ENCODE results near the gene CSTA.
"Not testable (repeated sequence)": the region's sequence is repeated elsewhere in the genome, so short reads cannot be mapped to it uniquely, and the experiment has no call there.

The CSTA gene

DNA sequence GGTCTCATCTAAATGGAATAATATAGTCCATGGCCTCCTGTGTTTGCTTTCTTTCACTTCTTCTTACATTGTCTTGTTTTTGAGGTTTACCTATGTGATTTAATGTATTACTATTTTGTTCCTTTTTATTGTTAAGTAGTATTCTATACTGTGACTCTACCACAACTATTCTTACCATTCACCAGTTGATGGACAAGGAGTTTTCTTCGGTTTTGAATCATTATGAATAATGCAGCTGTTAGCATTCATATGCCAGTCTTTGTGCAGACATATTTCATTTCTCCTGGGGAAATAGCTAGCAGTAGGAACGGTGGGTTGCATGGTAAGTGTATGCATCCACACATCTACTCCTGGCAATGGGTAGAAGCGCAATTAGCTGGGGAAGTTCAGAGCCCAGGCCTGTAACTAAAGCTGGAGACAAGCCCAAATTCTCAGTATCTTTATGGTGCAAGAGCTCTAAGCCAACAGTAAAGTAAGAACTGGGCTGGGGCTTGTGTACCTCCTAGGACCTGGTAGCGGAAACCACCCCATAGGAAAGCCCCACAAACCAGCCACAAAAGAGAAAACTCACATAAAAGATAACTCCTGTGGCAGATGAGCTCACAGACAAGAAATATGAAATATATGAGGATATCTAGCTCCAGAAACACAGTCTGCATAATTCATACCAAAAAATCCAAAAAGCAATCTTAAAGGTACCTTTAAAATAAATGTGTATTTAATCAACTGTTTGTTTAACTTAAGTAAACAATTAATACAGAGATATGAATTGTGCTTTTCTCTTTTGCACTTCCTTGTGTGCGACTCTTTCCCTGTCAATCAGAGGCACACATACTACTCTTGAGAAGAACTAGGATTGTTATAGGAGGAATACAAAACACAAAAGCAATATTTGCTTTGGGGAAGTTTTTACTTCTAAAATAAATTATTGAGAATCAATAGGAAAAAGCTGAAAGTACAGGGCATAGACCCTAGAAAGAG, 2.7 kb upstream of the CSTA start:
- DNase-seq: no peak

DNA sequence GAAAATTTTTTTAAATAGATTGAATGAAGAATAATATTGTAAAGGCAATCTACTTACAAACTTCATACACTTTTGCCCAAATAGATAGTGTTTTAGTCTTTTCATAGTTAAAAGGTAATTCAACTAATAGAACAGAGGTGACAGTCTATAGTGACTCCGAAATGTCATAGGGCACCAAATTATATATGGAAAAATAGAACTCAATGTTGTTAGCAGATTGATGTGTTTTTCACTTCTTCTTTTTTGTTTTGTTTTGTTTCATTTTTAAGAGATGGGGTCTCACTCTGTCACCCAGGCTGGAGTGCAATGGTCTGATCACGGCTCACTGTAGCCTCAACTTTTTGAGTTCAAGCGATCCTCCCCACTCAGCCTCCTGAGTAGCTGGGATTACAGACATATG, 721 bp downstream of the CSTA start:
- no peak for DNase-seq

DNA sequence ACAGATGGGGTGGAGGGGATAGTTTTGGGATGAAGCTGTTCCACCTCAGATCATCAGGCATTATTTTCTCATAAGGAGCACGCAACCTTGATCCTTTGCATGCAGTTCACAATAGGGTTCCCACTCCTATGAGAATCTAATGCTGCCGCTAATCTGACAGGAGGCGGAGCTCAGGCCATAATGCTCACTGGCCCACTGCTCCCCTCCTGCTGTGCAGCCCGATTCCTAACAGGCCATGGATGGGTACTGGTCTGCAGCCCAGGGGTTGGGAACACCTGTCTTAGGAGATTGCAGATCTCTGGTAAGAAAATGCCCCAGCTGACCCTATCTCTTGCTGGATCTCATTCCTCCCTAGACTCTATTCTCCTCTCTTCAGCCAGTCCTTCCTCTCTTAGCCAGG, 6.8 kb downstream of the CSTA start:
- DNase-seq: no peak

DNA sequence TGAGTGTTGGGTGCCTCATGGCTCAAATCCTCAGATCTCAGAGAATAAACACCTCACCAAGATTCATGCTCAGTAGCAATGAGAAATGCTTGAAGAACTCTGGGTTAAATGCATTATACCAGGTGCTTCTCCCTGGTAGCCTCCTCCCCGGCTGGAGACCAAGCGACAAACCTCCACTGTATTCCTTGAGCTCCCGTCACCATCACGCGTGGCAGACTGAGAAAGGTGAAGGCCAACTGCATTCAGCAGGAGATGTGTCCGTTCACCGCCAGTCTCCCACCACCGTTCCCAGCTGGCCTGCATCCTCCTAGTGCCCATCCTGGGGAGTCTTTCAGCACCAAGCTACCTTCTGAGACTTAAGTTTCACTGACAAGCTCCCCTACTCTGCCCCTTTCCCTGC, 7.5 kb downstream of the CSTA start:
- DNase-seq: no peak

DNA sequence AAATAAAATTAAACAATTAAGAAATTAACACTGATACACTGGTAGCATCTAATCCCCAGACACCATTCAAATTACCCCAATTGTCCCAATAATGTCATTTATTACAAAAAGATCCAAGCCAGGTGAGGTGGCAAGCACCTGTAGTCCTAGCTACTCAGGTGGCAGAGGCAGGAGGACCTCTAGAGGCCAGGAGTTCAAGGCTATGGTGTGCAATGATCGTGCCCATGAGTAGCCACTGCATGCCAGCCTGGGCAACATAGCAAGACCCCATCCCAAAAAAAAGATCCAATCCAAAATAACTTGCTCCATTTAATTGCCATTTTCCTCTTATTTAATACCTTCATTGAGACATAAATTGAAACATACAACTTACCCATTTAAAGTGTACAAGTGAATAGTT, 17.8 kb downstream of the CSTA start:
- no peak for DNase-seq

DNA sequence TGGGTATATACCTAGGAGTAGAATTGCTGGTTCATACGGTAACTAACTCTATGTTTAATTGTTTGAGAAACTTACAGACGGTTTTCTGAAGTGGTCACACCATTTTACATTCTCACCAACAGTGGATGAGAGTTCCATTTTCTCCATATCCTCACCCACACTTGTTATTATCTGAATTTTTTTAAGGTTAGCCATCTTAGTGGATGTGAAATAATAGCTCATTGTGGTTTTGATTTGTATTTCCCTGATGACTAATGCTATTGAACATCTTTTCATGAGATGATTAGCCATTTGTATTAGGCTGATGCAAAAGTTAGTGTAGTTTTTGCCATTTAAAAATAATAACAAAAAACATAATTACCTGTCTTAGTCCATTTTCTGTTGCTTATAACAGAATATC, 18.6 kb downstream of the CSTA start:
- no peak for DNase-seq

DNA sequence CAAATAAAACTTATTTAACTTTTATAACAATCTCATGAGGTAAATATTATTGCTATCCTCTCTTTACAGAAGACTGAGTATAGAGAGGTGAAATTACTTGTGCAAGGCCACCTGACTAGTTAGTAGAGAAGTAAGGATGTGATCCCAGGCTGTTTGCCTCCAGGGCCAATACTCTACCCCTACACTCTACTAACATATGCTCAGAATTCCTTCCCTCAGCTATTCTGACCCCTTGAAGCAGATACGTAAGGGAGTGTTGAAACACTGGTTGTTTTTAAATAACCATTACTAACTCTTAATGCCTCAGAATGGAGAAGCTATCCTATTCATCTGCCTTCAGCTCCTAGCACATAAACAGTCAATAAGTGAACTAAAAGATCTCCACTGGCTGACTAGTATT, 24.1 kb downstream of the CSTA start:
- no peak for DNase-seq

DNA sequence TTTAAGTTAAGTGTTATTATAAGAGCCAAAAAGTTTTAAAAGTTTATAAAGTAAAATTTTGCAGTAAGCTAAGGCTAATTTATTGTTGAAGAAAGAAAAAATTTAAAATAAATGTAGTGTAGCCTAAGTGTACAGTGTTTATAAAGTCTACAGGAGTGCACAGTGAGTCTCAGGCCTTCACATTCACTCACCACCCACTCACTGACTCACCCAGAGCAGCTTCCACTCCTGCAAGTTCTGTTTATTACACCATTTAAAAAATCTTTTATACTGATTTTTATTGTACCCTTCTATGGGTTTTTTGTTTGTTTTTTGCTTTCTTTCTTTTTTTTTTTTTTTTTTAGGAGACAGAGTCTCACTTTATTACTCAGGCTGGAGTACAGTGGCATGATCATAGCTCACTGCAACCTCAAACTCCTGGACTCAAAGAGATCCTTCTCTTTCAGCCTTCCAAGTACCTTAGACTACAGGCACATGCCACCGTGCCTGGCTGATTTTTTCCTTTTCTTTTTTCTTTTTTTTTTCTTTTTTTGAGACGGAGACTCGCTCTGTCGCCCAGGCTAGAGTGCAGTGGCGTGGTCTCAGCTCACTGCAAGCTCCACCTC, 25.9 kb downstream of the CSTA start:
- DNase-seq: no peak

DNA sequence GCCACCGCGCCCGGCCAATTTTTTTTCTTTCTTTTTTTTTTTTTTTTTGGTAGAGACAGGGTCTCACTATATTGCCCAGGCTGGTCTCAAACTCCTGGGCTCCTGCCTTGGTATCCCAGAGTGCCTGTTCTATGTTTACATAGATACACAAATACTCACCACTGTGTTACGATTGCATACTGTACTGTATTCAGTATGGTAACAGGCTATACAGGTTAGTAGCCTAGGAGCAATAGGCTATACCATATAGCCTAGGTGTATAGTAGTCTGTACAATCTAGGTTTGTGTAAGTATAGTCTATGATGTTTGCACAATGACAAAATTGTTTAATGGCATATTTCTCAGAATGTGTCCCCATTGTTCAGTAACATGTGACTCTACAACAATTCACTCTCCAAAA, 26.6 kb downstream of the CSTA start:
- no peak for DNase-seq

DNA sequence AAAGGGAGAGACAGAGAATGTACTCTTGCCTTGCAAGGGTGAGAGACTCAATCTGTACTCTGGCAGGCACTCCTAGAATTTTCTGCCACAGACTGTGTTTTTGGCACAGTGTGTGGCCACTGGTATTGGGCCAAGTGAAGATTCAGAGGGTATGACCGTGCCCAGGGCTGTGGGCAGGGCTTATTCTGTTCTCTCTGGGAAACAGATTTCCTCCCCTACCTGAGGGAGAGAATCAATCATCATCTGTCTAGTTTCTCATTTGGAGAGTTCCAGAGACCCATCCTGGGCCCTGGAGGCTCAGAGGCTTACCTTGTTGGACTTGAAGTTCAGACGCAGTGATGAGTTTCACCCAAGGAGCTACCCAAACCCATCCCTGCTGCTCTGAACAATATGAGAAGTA, 28.2 kb downstream of the CSTA start:
- no peak for DNase-seq

DNA sequence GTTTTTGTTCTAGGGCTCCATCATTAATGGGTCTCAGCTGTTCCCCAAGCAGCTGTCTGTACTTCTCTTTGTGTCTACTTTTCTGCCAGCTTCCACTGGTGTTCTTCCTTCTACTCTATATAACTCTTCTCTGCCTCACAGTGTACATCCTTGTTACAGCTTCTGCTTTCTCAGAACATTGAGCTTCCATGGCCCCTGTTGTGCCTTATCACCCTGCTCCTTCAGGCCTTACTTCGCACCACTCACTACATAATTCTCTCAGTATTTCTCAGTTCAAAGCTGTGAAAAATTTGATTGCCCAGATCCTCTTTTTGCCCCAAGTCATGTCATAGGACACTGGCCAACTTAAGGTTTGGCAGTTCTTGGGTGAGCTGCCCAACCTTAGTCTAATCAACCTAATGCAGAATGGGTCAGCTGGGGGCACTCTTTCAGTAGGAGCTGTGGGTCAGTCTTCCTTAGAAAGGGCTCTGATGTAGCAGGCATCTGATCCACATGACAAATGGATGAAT, 28.9 kb downstream of the CSTA start:
- DNase-seq: no peak

DNA sequence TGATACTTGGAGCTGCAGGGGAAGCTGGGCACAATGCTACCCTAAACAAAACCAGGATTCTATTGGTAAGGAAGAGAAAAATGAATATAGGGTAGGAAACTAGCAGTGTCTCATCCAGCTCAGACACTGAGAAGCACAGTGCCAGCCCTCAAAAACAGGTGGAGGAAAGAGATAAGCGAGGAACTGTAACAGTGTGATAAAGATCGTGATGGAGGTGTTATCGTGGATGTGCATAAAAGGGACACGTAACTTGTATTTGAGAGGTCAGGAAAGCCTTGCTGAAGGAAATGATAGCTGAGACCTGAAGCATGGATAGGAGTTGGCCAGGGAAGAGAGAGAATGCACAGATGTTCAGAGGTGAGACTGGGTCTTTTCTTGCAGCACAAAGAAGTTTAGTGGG, 30.6 kb downstream of the CSTA start:
- no peak for DNase-seq

DNA sequence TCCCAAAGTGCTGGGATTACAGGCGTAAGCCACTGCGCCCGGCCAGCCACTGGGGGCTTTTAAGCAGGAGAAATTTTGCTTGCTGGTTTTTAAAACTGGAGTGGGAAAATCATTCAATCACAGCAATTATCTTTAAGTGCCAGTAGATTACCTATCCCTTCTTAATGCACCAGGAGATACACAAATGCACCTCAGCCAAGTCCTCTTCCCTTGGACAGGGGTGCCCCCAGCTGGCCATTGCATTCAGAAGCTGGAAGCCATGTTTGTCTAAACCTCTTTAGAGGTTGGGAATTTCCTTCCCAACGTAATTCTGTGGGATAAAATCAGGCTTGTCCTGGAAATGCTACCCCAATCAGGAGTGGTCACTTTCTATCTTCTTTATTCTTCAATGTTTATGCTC, 31.4 kb downstream of the CSTA start:
- no peak for DNase-seq

DNA sequence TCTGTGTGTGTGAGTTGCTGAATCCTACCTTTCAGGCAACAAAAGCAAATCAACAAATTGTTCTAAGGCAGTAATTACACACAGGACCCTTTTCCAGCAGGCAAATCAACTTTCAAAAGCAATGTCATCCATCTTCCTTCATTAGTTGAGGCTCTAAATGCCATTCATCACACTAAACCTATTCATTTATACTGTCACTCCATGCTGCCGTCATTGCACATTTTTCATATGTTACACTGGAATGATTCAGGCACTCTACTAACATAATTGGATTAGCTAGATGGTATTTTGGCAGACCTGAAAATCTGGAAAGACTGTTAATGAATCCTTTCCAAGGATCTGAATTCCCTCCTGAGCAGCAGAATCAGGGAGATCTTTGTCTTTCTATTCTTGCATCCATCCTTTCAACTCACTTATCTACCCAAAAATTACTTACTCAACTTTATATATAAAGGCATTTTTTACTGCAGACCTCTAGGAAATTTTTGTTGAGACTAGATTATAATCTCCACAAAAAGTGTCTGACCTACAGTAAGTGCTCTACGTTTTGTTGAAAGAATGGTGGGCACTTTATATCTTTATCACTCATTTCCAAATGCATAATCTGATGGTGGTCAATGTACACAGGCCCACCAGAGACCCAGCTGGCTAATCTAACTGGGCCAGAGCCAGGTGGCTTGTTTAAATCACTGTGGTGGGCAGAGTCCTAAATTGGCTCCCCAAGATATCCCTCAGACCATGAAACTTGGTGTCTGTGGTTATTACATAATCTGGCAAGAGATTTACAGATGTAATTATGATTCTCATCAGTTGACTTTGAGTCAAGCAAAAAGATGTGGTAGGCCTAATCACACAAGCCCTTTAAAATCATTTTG, 33.0 kb downstream of the CSTA start:
- no peak for DNase-seq

DNA sequence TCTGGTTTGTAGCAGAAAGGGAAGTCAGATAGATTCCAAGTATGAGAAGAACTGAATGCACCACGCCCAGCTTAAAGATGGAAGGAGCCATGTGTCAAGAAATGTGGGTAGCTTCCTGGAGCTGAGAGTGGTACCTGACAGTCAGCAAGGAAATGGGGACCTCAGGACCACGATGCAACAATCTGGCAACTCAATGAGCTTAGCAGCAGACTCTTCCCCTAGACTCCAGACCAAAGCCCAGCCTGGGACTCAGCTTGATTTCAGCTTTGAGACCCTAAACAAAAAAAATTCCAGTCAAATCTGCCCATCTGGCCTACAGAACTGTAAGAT, 33.6 kb downstream of the CSTA start:
- DNase-seq: no peak

DNA sequence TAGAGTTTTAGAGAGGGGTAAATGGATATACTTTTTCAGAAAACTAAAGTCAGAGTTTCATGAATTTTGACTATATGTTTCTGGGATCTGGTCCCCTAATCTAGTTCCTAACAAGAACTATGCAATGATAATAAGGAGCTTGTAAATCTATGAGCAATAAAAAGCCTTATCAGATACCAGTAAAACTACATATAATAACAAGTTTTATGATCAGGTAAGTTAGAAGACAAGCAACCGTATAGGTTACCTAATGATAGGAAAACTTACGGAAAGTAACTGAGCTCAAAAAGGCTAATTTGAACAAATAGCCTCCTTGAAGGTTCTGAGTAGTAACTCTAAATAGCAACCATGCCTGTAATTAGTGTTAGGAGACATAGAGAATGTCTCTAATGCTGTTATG, 37.0 kb downstream of the CSTA start:
- no peak for DNase-seq

DNA sequence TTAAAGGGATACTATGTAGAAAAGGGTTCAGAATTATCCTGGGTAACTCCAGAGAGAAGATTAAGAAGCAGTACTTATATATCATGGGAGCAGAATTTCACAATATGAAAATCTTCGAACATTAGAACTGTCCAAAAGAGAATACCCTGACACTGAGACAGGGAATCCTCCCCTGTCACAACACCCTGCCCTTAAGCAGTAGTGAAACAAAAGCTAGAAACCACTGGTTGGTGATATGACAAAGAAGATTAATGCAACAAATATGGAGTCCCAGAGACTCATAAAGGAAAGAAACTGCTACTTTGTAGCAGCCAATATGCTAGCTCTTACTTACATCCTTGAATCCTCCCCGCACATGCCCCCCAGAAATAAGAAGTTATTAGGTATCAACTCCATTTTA, 39.4 kb downstream of the CSTA start:
- no peak for DNase-seq

DNA sequence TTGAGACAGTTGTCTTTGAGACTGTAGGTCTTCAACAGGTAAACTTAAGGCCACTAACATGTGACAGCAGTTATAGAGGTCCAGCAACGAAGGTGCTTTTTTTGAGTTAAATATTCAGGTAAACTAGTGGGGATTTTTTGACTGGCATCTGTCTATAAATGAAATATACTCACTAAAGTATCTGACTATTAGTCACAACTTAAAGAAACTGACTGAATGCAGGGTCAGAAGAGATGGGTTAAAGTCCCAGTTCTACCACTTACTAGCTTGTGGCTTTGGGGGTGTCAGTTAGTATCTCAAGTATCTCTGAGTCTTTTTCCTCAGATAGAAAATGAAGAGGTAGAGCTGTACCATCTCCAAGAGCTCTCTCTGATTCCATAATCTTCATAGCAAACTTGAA, 40.0 kb downstream of the CSTA start:
- no peak for DNase-seq

DNA sequence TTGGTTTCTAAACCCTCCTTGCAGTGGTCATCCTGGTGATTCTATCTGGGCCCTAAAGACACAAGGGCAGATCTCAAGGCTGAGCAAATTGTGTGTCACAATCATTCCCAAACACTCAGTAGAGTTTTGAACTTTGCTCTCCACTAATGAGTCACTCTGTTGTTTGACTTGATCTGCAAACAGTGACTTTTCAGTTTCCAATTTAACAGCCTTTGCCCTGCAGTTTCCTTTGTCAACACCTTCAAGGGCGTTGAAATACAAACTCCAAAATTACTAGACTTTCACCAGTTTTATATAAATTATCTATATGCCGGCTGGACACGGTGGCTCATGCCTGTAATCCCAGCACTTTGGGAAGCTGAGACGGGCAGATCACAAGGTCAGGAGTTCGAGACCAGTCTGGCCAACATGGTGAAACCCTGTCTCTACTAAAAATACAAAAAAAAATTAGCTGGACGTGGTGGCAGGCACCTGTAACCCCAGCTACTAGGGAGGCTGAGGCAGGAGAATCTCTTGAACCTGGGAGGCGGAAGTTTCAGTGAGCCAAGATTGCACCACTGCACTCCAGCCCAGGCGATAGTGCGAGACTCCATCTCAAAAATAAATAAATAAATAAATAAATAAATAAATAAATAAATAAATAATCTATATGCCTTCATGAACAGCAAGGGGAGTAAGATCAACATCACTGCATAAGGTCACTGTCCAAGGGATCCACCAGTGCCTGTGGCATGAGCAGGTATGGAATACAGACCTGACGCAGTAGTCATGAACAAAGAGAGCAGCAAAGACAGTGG, 40.7 kb downstream of the CSTA start:
- not testable (repeated sequence) for DNase-seq

DNA sequence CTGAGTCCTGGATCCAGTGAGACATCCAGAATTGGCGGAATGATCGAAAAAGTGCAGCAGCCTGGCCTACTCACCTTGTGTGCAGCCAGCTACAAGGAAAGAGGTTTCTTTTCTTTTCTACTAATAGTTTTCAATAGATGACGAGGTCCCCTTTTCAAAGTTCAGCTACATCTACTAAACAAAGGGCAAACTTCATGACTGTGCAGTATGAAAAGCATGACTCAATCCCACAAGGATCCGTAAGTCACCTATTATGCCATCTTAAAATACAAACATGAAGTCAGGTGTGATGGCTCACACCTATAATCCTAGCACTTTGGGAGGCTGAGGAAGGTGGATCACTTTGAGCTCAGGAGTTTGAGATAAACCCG, 41.3 kb downstream of the CSTA start:
- DNase-seq: no peak

DNA sequence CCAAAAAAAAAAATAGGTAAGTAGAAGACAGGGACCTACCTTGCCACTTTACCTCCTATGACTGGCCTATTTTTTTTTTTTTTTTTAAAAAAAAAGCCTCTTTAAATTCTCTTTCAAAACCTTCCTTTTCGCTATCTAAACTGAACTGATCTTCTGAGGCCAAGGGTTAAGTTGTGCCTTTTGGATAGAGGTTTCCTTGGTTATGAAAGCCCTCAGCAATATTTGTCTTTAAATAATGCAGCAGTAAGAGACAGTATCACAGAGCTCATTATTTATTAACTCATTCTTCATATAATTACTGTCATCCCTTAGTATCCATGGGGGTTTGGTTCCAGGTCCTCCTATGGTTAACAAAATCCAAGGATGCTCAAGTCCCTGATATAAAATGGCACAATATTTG, 49.0 kb downstream of the CSTA start:
- DNase-seq: no peak

DNA sequence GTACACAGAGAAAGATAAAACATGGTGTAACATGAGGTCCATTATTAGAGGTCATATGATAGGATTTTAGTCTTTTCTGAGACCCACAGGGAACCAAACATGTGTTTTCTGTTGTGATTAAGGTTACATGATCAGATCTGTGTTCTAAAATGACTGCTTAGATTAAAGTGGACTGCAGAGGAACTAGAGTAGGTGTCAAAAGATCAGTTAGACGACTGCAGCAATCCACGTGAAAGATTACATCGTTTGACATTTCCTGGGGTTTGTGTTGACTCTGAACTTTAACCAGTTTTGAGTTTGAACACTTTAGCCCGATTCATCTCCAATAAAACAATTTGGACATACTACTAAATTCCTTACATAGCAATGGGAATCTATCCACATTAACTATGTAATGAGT, 52.9 kb downstream of the CSTA start:
- DNase-seq: no peak
